ENCODE data around the gene MKNK2. TPM values are rescaled to one million over a fixed set of nuclear protein-coding genes. Genes with fewer than 3 reads are reported as not detected.

MKNK2 gene
- total and polyA plus RNA-seq, 2 donors (not counting 1 experiment from before 2014, with no cell fraction given): 440 to 777 TPM

DNA sequence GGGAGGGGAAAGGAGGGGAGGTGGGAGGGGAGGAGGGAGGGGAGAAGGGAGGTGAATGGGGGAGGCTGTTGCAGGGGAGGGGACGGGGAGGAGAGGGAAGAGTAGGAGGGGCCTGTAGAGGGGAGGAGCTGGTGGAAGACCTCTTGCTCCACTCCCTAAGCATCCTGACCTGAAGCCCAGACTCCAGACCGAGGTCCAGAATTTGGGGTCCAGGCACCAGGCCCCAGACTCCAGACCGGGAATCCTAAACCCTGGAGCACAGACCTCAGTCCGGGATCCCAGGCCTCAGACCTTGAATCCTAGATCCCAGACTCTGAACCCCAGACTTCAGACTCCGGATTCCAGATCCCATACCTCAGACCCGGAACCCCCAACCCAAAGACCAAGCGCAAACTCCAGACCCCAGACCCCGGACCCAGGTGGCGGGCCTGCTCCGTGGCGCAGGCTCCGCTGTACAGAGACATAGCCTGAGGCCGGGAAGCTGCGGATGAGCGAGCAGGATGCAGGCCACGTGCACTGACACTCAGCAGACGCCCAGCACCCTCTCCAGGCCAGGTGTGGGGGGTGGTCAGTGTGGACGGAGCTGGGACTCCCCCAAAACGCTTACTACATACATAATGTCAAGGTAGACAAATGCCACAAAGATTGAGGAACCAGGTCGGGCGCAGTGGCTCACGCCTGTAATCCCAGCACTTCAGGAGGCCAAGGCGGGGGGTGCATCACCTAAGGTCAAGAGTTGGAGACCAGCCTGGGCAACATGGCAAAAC, 34.8 kb downstream of the MKNK2 start:
- Mint-ChIP-seq H3K4me1 (peaks cover 25% of the 10 kb centered on the region), H3K9me3 (ENCODE audit: insufficient read depth) (no peaks in the 10 kb centered on the region), H3K4me3 (peak overlapping the region; percentile 47), H3K27me3 (no peaks in the 10 kb centered on the region), H3K27ac (peak overlapping the region; percentile 41)
- DNase-seq (peak; percentile 67), ATAC-seq (ENCODE audit: low read depth) (peak; percentile 72)
- H3K27ac ChIP-seq (ENCODE audit: low read length in 2 of 2): peak overlapping the region in 1 of 2 donors; percentile 7
- intact Hi-C loops (cut with micrococcal nuclease): loop anchor here (10.0 kb wide), 1 partner anchor 141 kb away; no protein-coding TSS in a partner anchor
- TF ChIP-seq EZH2 (IDR thresholded peaks at IDR 0.05; ENCODE audit: borderline replicate concordance, insufficient read depth, low read depth, low read length, poor library complexity, severe bottlenecking): no peak
- TF ChIP-seq, protein P1, sequence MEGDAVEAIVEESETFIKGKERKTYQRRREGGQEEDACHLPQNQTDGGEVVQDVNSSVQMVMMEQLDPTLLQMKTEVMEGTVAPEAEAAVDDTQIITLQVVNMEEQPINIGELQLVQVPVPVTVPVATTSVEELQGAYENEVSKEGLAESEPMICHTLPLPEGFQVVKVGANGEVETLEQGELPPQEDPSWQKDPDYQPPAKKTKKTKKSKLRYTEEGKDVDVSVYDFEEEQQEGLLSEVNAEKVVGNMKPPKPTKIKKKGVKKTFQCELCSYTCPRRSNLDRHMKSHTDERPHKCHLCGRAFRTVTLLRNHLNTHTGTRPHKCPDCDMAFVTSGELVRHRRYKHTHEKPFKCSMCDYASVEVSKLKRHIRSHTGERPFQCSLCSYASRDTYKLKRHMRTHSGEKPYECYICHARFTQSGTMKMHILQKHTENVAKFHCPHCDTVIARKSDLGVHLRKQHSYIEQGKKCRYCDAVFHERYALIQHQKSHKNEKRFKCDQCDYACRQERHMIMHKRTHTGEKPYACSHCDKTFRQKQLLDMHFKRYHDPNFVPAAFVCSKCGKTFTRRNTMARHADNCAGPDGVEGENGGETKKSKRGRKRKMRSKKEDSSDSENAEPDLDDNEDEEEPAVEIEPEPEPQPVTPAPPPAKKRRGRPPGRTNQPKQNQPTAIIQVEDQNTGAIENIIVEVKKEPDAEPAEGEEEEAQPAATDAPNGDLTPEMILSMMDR (IDR thresholded peaks at IDR 0.05): no peak
- peak overlapping the region in 3 of 5 experiments; percentile 28 to 44 (median 39) for H3K4me3 ChIP-seq (ENCODE audit: control extremely low read depth in 1 of 5, extremely low read depth in 1 of 5, insufficient read depth in 1 of 5, low read depth in 2 of 5, low read length in 4 of 5)
- H3K79me2 ChIP-seq (ENCODE audit: control insufficient read depth, insufficient read depth, low read length): peaks cover 47% of the 10 kb centered on the region
- no peaks in the 10 kb centered on the region for H3K36me3 ChIP-seq (replicated peaks in 1 of 2; ENCODE audit: control extremely low read depth in 1 of 2, control insufficient read depth in 1 of 2, extremely low read depth in 1 of 2, insufficient read depth in 2 of 2, low read length in 1 of 2)
- H4K20me1 ChIP-seq (ENCODE audit: control insufficient read depth, insufficient read depth, low read length, poor library complexity, severe bottlenecking): peaks cover 26% of the 10 kb centered on the region
- WGBS (ENCODE audit: insufficient coverage): 71% methylated on average over 12 of the region's 23 CpGs
- H3K9me3 ChIP-seq (ENCODE audit: control extremely low read depth in 1 of 3, control insufficient read depth in 2 of 3, insufficient read depth in 1 of 3, low read length in 2 of 3): no peaks in the 10 kb centered on the region
- POLR2A ChIA-PET: interaction anchor here (0.6 to 1.2 kb wide), 5 partner anchors 21 to 369 kb away, joined by 3 to 7 read pairs (median 4); partner anchors contain the start of gene MOB3A
- H3K4me1 ChIP-seq (ENCODE audit: control insufficient read depth in 2 of 2, insufficient read depth in 2 of 2, low read length in 2 of 2): peaks cover 15 to 24% of the 10 kb centered on the region in 2 donors
- H3K4me2 ChIP-seq (replicated peaks; ENCODE audit: low read depth, low read length, poor library complexity, severe bottlenecking): peak overlapping the region; percentile 53
- H2AFZ ChIP-seq (ENCODE audit: insufficient read depth, low read depth, low read length, poor library complexity, severe bottlenecking): no peak overlapping the region
- CTCF ChIA-PET: interaction anchor here (1.1 kb wide), 1 partner anchor 36 kb away, joined by 4 read pairs; no protein-coding TSS in a partner anchor
- peak overlapping the region; percentile 23 for H3K9ac ChIP-seq (ENCODE audit: low read length)
- no peaks in the 10 kb centered on the region for H3K27me3 ChIP-seq (replicated peaks in 1 of 4; ENCODE audit: control extremely low read depth in 1 of 4, control insufficient read depth in 3 of 4, insufficient read depth in 4 of 4, low read length in 3 of 4)

- WGBS (ENCODE audit: insufficient coverage): 0% methylated on average over 7 of the region's 20 CpGs
- H3K4me1 ChIP-seq (ENCODE audit: control insufficient read depth in 2 of 2, insufficient read depth in 2 of 2, low read length in 2 of 2): peaks cover 15 to 24% of the 10 kb centered on the region in 2 donors
- peak within 1 kb of the TSS; percentile 54 for H3K9ac ChIP-seq (ENCODE audit: low read length)
- H3K27me3 Mint-ChIP-seq: no peaks in the 10 kb centered on the region
- ATAC-seq (ENCODE audit: low read depth): peak; percentile 58
- ChIA-PET POLR2A (interaction anchor here (0.9 kb wide), 1 partner anchor 52 kb away, joined by 7 read pairs; no protein-coding TSS in a partner anchor), CTCF (no interaction called here)
- TF ChIP-seq EZH2 (IDR thresholded peaks at IDR 0.05; ENCODE audit: borderline replicate concordance, insufficient read depth, low read depth, low read length, poor library complexity, severe bottlenecking): no peak
- TF ChIP-seq, protein P1 (IDR thresholded peaks at IDR 0.05): no peak
- H3K9me3 ChIP-seq (ENCODE audit: control extremely low read depth in 1 of 3, control insufficient read depth in 2 of 3, insufficient read depth in 1 of 3, low read length in 2 of 3): no peaks in the 10 kb centered on the region
- peaks cover 29% of the 10 kb centered on the region for H3K4me1 Mint-ChIP-seq
- H3K27me3 ChIP-seq (replicated peaks in 1 of 4; ENCODE audit: control extremely low read depth in 1 of 4, control insufficient read depth in 3 of 4, insufficient read depth in 4 of 4, low read length in 3 of 4): no peaks in the 10 kb centered on the region
- peak; percentile 54 for DNase-seq
- intact Hi-C loops (cut with micrococcal nuclease): loop anchor here (10.0 kb wide), 1 partner anchor 141 kb away; no protein-coding TSS in a partner anchor
- H3K9me3 Mint-ChIP-seq (ENCODE audit: insufficient read depth): no peaks in the 10 kb centered on the region
- peak within 1 kb of the TSS in 4 of 5 experiments; percentile 17 to 55 (median 48) for H3K4me3 ChIP-seq (ENCODE audit: control extremely low read depth in 1 of 5, extremely low read depth in 1 of 5, insufficient read depth in 1 of 5, low read depth in 2 of 5, low read length in 4 of 5)
- H3K27ac Mint-ChIP-seq: peak within 1 kb of the TSS; percentile 65
- no peaks in the 10 kb centered on the region for H3K36me3 ChIP-seq (replicated peaks in 1 of 2; ENCODE audit: control extremely low read depth in 1 of 2, control insufficient read depth in 1 of 2, extremely low read depth in 1 of 2, insufficient read depth in 2 of 2, low read length in 1 of 2)
- peaks cover 47% of the 10 kb centered on the region for H3K79me2 ChIP-seq (ENCODE audit: control insufficient read depth, insufficient read depth, low read length)
- peak within 1 kb of the TSS; percentile 60 for H3K4me3 Mint-ChIP-seq
- peaks cover 27% of the 10 kb centered on the region for H4K20me1 ChIP-seq (ENCODE audit: control insufficient read depth, insufficient read depth, low read length, poor library complexity, severe bottlenecking)
- H3K4me2 ChIP-seq (replicated peaks; ENCODE audit: low read depth, low read length, poor library complexity, severe bottlenecking): peak within 1 kb of the TSS; percentile 79
- peak within 1 kb of the TSS; percentile 54 for H2AFZ ChIP-seq (ENCODE audit: insufficient read depth, low read depth, low read length, poor library complexity, severe bottlenecking)
- peak within 1 kb of the TSS in 1 of 2 donors; percentile 7 for H3K27ac ChIP-seq (ENCODE audit: low read length in 2 of 2)
Observed at GRCh38 chr19:2015608-2015950, 35.5 kb downstream of the MKNK2 start, which contains the start of gene BTBD2. TSS of gene BTBD2 (minus strand) at chr19:2015714. CDS start at chr19:2015703, 11 bp downstream.

All from B cell (primary cell).